NCI-H82 treated with DMSO at 0.1 percent for 48 hours (cell line): ENCODE measurements around the gene EXOSC2.

ENCODE experiments used
- DNase-seq: peaks from one replicate; lab custom pipeline; 2025; ENCODE audit not compliant: unreplicated experiment; lab: John Stamatoyannopoulos, UW

Gene EXOSC2

DNA sequence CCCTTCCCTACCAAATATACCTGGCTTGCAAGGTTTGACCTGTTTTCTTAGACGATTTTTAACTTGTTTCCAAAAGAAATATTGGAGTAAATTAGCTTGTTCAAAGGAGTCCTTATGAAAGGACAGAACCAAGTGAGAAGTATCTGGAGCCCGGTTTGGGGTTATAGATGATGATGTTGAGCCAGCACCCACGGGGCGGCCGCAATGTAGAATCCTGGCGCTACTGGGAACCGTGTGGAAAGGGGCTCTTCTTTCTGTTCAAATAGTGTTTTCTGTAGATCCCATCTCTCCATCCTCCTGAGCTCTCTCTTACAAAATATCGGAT, 517 bp upstream of the EXOSC2 start:
- DNase-seq: no peak

GRCh38 chr9:130694205-130694604, 625 bp downstream of the EXOSC2 start:
- DNase-seq: no peak

GRCh38 chr9:130696139-130696650, 2.6 kb downstream of the EXOSC2 start:
- peak; percentile 7 for DNase-seq

DNA sequence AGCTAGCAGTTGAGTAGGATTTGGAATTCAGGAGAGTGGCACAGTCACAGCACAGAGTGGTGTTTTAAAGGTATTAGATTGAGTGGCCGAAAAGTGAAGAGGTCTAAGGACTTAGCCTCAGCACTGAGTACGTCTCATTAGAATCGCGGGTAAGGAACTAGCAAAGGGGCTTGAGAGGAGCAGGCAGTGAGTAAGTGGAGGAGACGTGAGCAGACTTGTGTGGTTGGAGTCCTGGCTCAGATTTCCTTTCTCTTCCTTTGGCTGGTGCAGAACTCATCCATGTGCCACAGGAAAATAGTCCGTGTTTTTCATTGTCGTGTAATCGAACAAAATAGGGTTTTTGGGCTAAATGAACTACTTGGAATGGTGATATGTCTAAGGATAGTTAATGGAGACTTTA, 3.4 kb downstream of the EXOSC2 start:
- no peak for DNase-seq

DNA sequence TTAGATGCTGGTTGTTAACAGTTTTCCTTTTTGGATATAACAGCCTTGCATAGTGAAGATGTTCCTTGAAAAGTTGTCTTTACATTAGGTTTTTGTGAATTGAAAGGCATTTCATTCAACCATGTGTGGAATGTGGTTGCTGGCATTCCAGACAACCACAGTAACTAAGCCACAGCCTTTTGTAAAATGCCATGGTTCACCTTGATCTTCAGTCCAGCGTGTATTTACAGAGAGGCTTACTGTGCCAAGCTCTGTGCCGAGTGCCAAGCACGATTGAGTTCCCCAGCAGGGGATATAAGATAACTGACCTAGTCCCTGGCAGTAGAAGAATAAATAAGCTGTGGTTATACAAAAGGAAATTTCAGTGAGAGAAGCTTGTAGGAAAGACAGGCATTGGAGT, 4.9 kb downstream of the EXOSC2 start:
- no peak for DNase-seq

GRCh38 chr9:130699047-130699446, 5.5 kb downstream of the EXOSC2 start:
- DNase-seq: no peak

DNA sequence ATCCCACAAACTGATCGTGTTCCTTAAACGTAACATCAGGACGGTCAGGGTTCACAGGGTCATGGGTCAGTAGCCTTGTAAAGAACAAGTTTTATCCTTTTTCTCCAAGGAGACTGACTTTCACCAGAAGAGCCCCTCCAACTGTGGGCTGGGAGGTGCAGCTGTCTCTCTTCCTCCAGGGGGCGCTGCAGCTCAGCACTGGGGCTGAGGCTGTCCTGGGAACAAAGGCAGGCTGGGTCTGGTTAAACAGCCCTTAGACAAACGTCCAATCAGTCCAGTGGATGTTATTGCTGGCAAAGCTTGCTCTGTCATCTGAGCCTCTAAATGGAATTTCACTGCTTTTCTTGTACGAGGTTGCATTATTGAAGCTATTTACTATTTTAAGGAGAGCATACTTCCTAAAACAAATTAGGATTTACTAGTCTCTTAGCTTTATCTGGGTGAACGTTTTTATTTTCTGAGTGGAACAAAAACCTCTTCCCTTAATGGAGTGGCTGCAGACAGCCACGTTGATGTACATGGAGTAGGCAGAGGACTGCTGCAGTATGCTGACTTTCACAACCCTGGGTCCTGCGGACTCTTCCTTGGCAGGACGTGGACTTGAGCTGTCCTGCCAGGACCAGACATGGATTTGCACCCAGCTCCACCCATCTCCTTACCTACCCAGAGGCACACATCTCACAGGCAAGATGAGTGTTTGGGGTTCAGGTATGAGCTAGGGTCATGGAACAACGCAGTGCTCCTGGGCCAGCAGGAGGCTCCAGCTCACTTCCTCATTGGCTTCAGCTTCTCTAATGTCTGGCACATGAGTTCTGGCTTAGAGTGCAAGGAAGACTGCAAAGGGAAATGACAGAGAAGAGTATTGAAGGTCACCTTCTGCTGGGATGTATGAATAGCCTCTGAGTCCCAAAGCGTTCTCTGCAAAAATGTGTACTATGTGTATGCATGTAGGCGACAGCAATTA, 7.8 kb downstream of the EXOSC2 start:
- peak; percentile 2 for DNase-seq

DNA sequence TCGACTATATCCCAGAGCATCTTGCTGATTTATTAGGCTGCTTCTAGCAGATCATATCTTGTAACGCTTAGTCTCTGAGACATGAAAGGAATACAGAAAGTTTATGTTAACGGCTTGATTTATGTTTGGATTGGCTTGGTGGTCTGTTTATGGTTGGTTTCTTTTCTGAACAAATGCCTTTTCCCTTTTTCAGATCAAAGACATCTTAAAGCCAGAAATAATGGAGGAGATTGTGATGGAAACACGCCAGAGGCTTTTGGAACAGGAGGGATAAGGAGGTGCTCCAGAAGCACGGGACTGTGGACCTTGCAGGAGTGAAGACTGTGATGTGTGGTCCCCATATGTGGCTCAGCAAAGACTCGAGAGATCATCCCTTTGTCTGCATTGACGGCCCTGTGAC, 9.9 kb downstream of the EXOSC2 start:
- no peak for DNase-seq

- peak; percentile 34 for DNase-seq
These were observed 13.8 kb downstream of the EXOSC2 start for GRCh38 chr9:130707225-130707976.

DNA sequence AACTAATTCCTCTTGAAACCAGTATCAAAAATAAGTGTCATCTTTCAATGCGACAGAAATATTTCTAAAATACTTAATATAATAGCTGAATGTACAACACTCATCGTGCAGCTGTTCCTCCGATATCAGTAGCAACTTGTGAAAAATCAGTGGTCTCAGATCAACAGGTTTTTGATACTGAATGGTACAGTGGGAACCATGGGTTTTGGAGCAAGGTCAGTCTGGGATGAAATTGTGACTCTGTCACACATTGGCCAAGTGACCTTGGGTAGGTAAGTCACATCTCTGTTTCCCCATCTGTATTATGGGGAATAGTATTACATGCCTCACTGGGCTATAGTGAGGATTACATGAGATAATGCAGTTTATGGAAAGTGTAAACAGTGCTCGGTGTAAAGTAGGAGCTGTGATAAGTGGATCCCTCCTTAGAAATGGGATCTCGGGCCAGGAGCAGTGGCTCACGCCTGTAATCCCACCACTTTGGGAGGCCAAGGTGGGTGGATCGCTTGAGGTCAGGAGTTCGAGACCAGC, 17.3 kb downstream of the EXOSC2 start:
- peak; percentile 10 for DNase-seq

DNA sequence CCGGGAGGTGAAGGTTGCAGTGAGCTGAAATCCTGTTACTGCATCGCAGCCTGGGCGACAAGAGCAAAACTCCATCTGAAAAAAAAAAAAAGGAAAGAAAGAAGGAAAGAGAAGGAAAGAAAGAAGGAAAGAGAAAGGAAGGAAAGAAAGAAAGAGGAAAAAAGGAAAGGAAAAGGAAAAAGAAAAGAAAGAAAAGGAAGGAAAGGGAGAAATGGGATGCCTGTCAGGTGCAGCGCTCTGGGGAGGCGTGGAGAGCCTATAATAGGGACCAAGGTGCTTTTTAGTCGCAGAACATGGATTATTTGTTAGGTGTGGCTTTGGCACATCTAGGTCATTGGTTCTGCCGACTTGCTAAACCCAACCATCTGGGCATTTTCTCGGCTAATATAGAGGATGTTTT, 17.9 kb downstream of the EXOSC2 start:
- no peak for DNase-seq

DNA sequence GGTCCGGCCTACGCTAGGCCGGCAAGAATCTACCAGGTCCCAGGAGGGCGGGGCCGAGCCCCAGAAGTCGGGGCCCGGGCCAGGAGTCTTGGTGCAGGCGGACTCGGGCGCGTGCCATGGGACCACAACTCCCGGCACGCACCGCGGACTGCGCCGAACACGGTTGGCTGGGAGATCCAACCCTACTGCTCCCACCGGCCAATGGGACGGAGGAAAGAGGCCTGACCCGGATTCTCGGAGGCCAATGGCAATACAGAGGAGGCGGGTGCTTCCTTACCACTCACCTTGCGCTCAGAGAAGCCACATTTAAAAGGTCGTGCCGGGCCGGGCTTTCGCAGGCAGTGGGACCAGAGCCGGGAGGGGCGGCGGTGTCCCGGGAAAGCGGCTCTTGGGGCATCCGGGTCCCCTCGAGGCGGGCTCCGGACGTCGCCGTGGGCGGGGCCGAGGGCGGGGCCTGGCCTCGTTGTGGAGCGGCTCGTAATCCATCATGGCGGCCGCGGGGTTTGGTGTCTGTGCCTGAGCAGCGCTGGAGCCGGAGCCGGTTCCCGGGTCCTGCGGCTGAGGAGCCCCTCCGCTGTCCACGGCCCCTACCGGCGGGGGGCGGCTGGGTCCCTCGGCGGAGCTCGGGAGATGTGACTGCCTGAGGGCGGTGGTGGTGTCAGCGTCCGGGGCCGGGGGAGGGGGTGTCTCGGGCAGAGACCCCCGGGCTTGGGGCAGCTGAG, 19.1 kb downstream of the EXOSC2 start:
- peak; percentile 85 for DNase-seq

DNA sequence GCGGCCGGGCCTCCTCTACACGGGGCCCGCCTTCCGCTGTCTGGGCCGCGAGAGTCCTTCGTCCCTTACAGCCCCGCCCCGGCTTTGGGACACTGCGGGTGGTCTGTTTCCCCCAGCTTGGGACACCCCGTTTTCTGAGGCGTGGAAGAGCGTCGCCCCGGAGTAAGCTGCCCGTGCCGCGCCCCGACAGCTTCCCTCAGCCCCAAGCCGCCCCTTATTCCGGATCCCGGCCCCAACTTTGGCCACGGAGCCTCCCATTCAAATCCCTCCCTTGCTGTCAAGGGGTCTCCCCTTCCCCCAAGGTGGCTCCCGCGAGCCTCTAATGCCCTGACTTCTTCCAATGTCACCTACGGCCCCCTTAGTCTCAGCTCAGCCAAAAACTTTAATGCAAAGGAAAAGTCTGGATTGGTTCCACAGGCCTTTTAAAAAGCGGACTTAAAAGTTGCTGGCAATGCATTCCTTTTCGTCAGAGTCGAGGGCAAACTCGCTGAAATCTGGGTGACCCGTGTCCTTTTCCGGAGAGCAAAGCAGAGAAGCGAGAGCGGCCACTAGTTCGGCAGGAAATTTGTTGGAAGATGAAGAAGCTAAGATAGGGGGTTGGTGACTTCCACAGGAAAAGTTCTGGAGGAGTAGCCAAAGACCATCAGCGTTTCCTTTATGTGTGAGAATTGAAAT, 19.8 kb downstream of the EXOSC2 start:
- DNase-seq: no peak

DNA sequence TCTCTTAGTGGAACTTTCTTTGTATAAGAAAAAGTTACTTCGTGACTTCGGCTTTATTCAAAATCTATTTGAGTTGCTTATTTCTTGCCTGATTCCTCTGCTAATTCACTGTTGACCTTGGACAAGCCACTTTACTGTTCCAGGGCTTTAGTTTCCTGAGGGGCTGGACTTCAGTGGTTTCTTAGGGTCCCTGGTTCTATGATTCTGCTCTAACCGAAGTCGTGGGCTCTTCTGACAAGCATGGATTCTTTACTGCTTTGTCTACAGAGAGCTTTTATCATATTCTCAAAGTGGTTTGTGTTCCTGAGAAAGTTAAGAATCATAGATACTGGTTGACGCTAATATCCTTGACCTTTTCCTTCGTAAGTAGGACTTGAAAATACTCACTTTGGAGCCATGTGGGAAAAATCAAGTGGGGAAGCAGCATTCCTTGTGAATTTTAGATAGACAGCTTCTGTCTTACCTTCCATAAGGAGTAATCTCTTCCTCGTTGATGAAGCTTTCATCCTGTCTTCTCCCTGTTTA, 21.1 kb downstream of the EXOSC2 start:
- no peak for DNase-seq

GRCh38 chr9:130715270-130715669, 21.7 kb downstream of the EXOSC2 start:
- no peak for DNase-seq

- DNase-seq: no peak
These were observed 25.0 kb downstream of the EXOSC2 start for GRCh38 chr9:130718562-130718961.

- no peak for DNase-seq
These were observed 27.2 kb downstream of the EXOSC2 start for GRCh38 chr9:130720762-130721161.

DNA sequence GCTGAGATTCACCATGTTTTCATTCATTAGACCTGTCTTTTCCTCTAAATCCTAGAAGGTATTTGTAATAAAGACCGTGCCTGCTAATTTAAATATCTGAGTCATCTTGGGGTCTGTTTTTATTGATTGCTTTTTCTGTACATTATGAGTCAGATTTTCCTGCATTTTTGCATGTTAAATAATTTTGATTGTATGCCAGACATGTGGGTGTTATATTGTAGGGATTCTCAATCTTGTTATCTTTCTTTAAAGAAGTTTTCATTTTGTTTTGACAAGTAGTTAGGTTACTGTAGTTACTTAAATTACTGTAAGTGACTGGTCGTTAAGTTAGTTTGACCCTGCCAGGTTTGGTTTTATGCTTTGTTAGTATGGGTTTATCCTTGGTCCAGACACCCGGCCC, 35.1 kb downstream of the EXOSC2 start:
- DNase-seq: no peak

GRCh38 chr9:130729145-130729544, 35.6 kb downstream of the EXOSC2 start:
- no peak for DNase-seq

GRCh38 chr9:130731355-130731754, 37.8 kb downstream of the EXOSC2 start:
- DNase-seq: no peak
